PC-3 (cell line): ENCODE data around the gene ATP1B1.

Experiments used
- EZH2 ChIP-seq: fragments of 300-600 bp; sonication (generic); IDR thresholded peaks from one replicate; pipeline ENCODE4 v1.6.1; 2017; ENCODE audit warnings: antibody characterized with exemption, mild to moderate bottlenecking, low read length; ENCODE audit not compliant: unreplicated experiment
- EZH2phosphoT487 ChIP-seq: fragments of 300-600 bp; sonication (generic); IDR thresholded peaks from 2 replicates; pipeline ENCODE4 v1.6.1; 2018; ENCODE audit warnings: mild to moderate bottlenecking, antibody characterized with exemption, low read length, borderline replicate concordance
- TF ChIP-seq, protein P1 (sequence below): fragments of 300-600 bp; sonication (generic); conservative IDR thresholded peaks from 2 replicates; pipeline ENCODE4 v1.5.1; 2017; ENCODE audit warnings: antibody characterized with exemption, low read depth, mild to moderate bottlenecking, low read length

DNA sequence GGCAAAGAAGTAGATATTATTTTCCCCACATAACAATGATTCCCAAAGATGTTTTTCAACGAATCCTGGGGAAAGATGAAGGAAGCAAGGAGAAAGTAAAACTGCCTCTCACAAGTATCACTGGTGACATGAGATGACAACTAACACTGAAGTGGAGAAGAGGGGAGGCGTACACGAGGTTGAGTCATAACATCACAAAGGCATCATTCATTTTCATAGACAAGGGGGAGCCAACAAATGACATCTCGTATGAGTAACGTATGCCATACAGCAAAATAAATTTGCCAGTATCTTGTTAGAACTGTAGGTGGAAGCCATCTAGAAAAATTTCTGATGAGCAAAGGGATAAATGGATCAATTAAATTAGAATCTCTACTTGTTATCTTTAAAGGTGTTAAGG is 56.6 kb downstream of the ATP1B1 start:
- TF ChIP-seq, protein P1, sequence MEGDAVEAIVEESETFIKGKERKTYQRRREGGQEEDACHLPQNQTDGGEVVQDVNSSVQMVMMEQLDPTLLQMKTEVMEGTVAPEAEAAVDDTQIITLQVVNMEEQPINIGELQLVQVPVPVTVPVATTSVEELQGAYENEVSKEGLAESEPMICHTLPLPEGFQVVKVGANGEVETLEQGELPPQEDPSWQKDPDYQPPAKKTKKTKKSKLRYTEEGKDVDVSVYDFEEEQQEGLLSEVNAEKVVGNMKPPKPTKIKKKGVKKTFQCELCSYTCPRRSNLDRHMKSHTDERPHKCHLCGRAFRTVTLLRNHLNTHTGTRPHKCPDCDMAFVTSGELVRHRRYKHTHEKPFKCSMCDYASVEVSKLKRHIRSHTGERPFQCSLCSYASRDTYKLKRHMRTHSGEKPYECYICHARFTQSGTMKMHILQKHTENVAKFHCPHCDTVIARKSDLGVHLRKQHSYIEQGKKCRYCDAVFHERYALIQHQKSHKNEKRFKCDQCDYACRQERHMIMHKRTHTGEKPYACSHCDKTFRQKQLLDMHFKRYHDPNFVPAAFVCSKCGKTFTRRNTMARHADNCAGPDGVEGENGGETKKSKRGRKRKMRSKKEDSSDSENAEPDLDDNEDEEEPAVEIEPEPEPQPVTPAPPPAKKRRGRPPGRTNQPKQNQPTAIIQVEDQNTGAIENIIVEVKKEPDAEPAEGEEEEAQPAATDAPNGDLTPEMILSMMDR, result no peak
- TF ChIP-seq EZH2, result no peak
- TF ChIP-seq EZH2phosphoT487, result no peak
